Caco-2 (cell line): ENCODE data around the gene ANKLE2. TPM values are rescaled to one million over a fixed set of nuclear protein-coding genes. Genes with fewer than 3 reads are reported as not detected.

ENCODE experiments used
- BruUV-seq: library from RNA; stranded (reverse); fragments of 400-500 nt; replicated peaks from 2 replicates; lab custom pipeline; 2021; lab: Mats Ljungman, UMichigan
- CTCF ChIA-PET: fragments of 300-600 bp; sonication (Branson Sonifier 250); formaldehyde crosslinking; loops from one replicate; lab custom pipeline; 2022; ENCODE audit warnings: antibody characterized with exemption; lab: Charles Lee
- POLR2A ChIA-PET: fragments of 300-600 bp; sonication (Branson Sonifier 250); formaldehyde crosslinking; loops from one replicate; lab custom pipeline; 2022; ENCODE audit warnings: antibody characterized with exemption; lab: Charles Lee
- DNase-seq, 2 experiments: peaks; one replicate each; pipeline versions ENCODE4 v3.0.0 to v3.0.0-alpha.2; 2020 to 2022
- H3K27me3 ChIP-seq: replicated peaks from 2 replicates; pipeline ENCODE4 v1.6.0; 2011; ENCODE audit warnings: low read length; ENCODE audit not compliant: control insufficient read depth, insufficient read depth
- H3K36me3 ChIP-seq: 2 replicates; pipeline ENCODE4 v1.5.1; 2011; ENCODE audit warnings: low read length; ENCODE audit not compliant: control insufficient read depth, insufficient read depth
- H3K4me1 ChIP-seq: fragments of 250-450 bp; sonication (Bioruptor Pico); 2 replicates; pipeline ENCODE4 v1.5.1; 2020; ENCODE audit warnings: mild to moderate bottlenecking
- H3K4me3 ChIP-seq: 2 replicates; pipeline ENCODE4 v1.5.1; 2011; ENCODE audit warnings: low read depth, mild to moderate bottlenecking, control low read depth, low read length
- H3K9me3 ChIP-seq: fragments of 250-450 bp; sonication (Bioruptor Pico); 2 replicates; pipeline ENCODE4 v1.5.1; 2020; ENCODE audit warnings: mild to moderate bottlenecking, moderate library complexity
- H3K27ac Mint-ChIP-seq: one replicate; pipeline ENCODE4 v1.8.0; 2022; ENCODE audit warnings: mixed read lengths; ENCODE audit not compliant: unreplicated experiment
- H3K27me3 Mint-ChIP-seq: one replicate; pipeline ENCODE4 v1.8.0; 2022; ENCODE audit warnings: mixed read lengths; ENCODE audit not compliant: insufficient read depth, unreplicated experiment
- H3K36me3 Mint-ChIP-seq: one replicate; pipeline ENCODE4 v1.8.0; 2022; ENCODE audit warnings: mild to moderate bottlenecking, mixed read lengths; ENCODE audit not compliant: insufficient read depth, unreplicated experiment
- H3K4me1 Mint-ChIP-seq: one replicate; pipeline ENCODE4 v1.8.0; 2022; ENCODE audit warnings: low read depth, mixed read lengths; ENCODE audit not compliant: unreplicated experiment
- H3K4me3 Mint-ChIP-seq: one replicate; pipeline ENCODE4 v1.8.0; 2022; ENCODE audit warnings: mild to moderate bottlenecking, moderate library complexity, mixed read lengths; ENCODE audit not compliant: unreplicated experiment
- H3K9me3 Mint-ChIP-seq: one replicate; pipeline ENCODE4 v1.8.0; 2022; ENCODE audit warnings: mixed read lengths; ENCODE audit not compliant: unreplicated experiment
- CTCF ChIP-seq, 2 experiments: fragments of 200-600 bp in 1 of 2; IDR thresholded peaks; 1 replicate in 1 of 2; 2 replicates in 1 of 2; pipeline versions ENCODE4 v1.5.1 to v1.8.0; 2011 to 2022; ENCODE audit warnings: antibody characterized with exemption in 1 of 2, control low read depth in 1 of 2, inconsistent platforms in 1 of 2, low read depth in 1 of 2, low read length in 1 of 2, mild to moderate bottlenecking in 1 of 2, moderate library complexity in 1 of 2; ENCODE audit not compliant: insufficient read depth in 1 of 2, severe bottlenecking in 1 of 2, unreplicated experiment in 1 of 2
- intact Hi-C: fragments of 100-400 bp; cut with micrococcal nuclease; formaldehyde crosslinking; loops from one replicate; pipeline ENCODE4 v1.10.0; 2022; ENCODE audit not compliant: unreplicated experiment
- total RNA-seq: library from RNA; stranded (reverse); gene quantifications from 2 replicates; pipeline ENCODE4 v1.2.3, GENCODE V29; 2022

The ANKLE2 gene
- total RNA-seq, 1 experiment from 2014 or later, result 80.8 TPM

- TF ChIP-seq CTCF (IDR thresholded peaks at IDR 0.05; ENCODE audit: insufficient read depth in 1 of 2, low read depth in 1 of 2, low read length in 1 of 2, severe bottlenecking in 1 of 2, unreplicated experiment in 1 of 2), result no peak
- H3K4me1 Mint-ChIP-seq, result no peaks in the 10 kb centered on the region
- Histone ChIP-seq H3K27me3 (no peaks in the 10 kb centered on the region), H3K4me3 (no peak overlapping the region), H3K36me3 (peaks cover 3% of the 10 kb centered on the region), H3K4me1 (no peaks in the 10 kb centered on the region), H3K9me3 (no peaks in the 10 kb centered on the region)
- BruUV-seq, result no TSS peak
- ChIA-PET POLR2A (no interaction called here), CTCF (no interaction called here)
- H3K27me3 Mint-ChIP-seq, result no peaks in the 10 kb centered on the region
- H3K27ac Mint-ChIP-seq, result no peak overlapping the region
- no peak for DNase-seq
- no peak overlapping the region for H3K4me3 Mint-ChIP-seq
- peaks cover 99% of the 10 kb centered on the region for H3K36me3 Mint-ChIP-seq
- H3K9me3 Mint-ChIP-seq, result no peaks in the 10 kb centered on the region
- intact Hi-C loops, result no loop called here
These were observed 42.3 kb downstream of the ANKLE2 start for GRCh38 chr12:132719141-132719953.

- CTCF ChIA-PET, result no interaction called here
- Histone ChIP-seq H3K27me3 (no peaks in the 10 kb centered on the region), H3K4me1 (no peaks in the 10 kb centered on the region), H3K4me3 (no peak overlapping the region), H3K36me3 (peaks cover 3% of the 10 kb centered on the region), H3K9me3 (no peaks in the 10 kb centered on the region)
- Mint-ChIP-seq H3K4me1 (no peaks in the 10 kb centered on the region), H3K27ac (no peak overlapping the region), H3K9me3 (no peaks in the 10 kb centered on the region), H3K36me3 (peaks cover 99% of the 10 kb centered on the region), H3K4me3 (no peak overlapping the region), H3K27me3 (no peaks in the 10 kb centered on the region)
- POLR2A ChIA-PET, result no interaction called here
- intact Hi-C loops, result no loop called here
- no peak for DNase-seq
- TF ChIP-seq CTCF (IDR thresholded peaks at IDR 0.05; ENCODE audit: insufficient read depth in 1 of 2, low read depth in 1 of 2, low read length in 1 of 2, severe bottlenecking in 1 of 2, unreplicated experiment in 1 of 2), result no peak
- BruUV-seq, result no TSS peak
These were observed 43.0 kb downstream of the ANKLE2 start for GRCh38 chr12:132718644-132719043.

DNA sequence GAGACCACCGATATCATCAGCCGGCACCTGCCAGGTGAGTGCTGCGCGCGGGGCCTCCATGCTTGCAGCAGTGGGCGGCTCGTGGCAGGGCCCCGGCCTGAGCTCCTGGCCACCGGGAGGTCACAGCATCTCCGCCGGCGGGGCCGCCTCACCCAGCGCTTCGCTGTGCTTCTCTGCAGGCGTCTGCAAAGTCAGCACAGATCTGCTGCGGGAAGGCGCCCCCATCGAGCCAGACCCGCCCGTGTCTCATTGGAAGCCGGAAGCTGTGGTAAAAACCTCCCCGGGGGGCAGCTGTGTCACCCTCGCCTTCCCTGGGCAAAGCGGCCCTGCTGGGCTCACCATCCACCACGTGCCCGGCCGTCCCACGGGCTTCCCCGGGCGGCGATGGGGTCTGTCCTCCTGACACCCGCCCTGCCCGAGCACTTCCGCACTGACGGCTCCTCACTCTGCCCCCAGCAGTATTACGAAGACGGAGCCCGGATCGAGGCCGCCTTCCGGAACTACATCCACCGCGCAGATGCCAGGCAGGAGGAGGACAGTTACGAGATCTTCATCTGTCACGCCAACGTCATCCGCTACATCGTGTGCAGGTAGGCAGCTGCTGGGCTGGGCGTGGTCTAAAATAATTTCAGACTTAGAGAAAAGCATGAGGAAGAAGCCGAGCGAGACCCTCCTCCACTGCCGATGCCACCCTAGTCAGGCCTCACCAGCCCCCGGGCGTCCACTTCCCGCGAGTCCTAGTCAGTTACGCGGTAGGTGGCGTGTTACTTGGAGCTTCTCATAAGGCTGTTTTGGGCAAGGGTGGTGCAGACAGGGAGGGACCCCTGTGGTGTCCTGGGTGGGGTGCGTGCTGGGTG lies 43.9 kb downstream of the ANKLE2 start:
- H3K27me3 Mint-ChIP-seq, result no peaks in the 10 kb centered on the region
- no peaks in the 10 kb centered on the region for H3K9me3 ChIP-seq
- no peaks in the 10 kb centered on the region; the same call in 1 of the 2 replicates for H3K36me3 ChIP-seq
- POLR2A ChIA-PET, result no interaction called here
- no peak for TF ChIP-seq CTCF (IDR thresholded peaks at IDR 0.05; ENCODE audit: insufficient read depth in 1 of 2, low read depth in 1 of 2, low read length in 1 of 2, severe bottlenecking in 1 of 2, unreplicated experiment in 1 of 2)
- no peak for DNase-seq
- peaks cover 99% of the 10 kb centered on the region for H3K36me3 Mint-ChIP-seq
- H3K9me3 Mint-ChIP-seq, result no peaks in the 10 kb centered on the region
- no peaks in the 10 kb centered on the region for H3K4me1 ChIP-seq
- CTCF ChIA-PET, result no interaction called here
- H3K27me3 ChIP-seq, result no peaks in the 10 kb centered on the region
- BruUV-seq, result no TSS peak
- no peaks in the 10 kb centered on the region for H3K4me1 Mint-ChIP-seq
- H3K4me3 Mint-ChIP-seq, result peak overlapping the region; percentile 24
- H3K27ac Mint-ChIP-seq, result peak overlapping the region; percentile 55
- intact Hi-C loops, result no loop called here
- H3K4me3 ChIP-seq, result no peak overlapping the region
